ENCODE measurements around the gene RFNG.

Gene RFNG

GRCh38 chr17:82092995-82093751 lies 41.6 kb upstream of the RFNG start:
- FAIRE-seq: no peak
- no peak for DNase-seq (ENCODE audit: insufficient read length, low spot score)
- no peak for TF ChIP-seq POLR2A (IDR thresholded peaks at IDR 0.05; ENCODE audit: low read depth, low read length)

- DNase-seq (ENCODE audit: insufficient read length, low spot score) (no peak), FAIRE-seq (no peak)
- no peak for TF ChIP-seq POLR2A (IDR thresholded peaks at IDR 0.05; ENCODE audit: low read depth, low read length)
These were observed 41.0 kb upstream of the RFNG start for GRCh38 chr17:82092628-82092994.

GRCh38 chr17:82092094-82092586 lies 40.5 kb upstream of the RFNG start:
- no peak for FAIRE-seq
- no peak for TF ChIP-seq POLR2A (IDR thresholded peaks at IDR 0.05; ENCODE audit: low read depth, low read length)

GRCh38 chr17:82091264-82092066 lies 39.9 kb upstream of the RFNG start:
- DNase-seq (ENCODE audit: insufficient read length, low spot score): no peak
- TF ChIP-seq POLR2A (IDR thresholded peaks at IDR 0.05; ENCODE audit: low read depth, low read length): no peak
- FAIRE-seq: no peak

More at GRCh38 chr17:82092094-82092586, 40.5 kb upstream of the RFNG start:
- DNase-seq (ENCODE audit: insufficient read length, low spot score): no peak

GRCh38 chr17:82090549-82091263 lies 39.1 kb upstream of the RFNG start:
- no peak for DNase-seq (ENCODE audit: insufficient read length, low spot score)
- FAIRE-seq: no peak

GRCh38 chr17:82089723-82090548 lies 38.3 kb upstream of the RFNG start:
- no peak for TF ChIP-seq POLR2A (IDR thresholded peaks at IDR 0.05; ENCODE audit: low read depth, low read length)
- DNase-seq (ENCODE audit: insufficient read length, low spot score): no peak
- no peak for FAIRE-seq

More at GRCh38 chr17:82090549-82091263, 39.1 kb upstream of the RFNG start:
- no peak for TF ChIP-seq POLR2A (IDR thresholded peaks at IDR 0.05; ENCODE audit: low read depth, low read length)

GRCh38 chr17:82088838-82089722 lies 37.5 kb upstream of the RFNG start:
- DNase-seq (ENCODE audit: insufficient read length, low spot score) (no peak), FAIRE-seq (no peak)
- no peak for TF ChIP-seq POLR2A (IDR thresholded peaks at IDR 0.05; ENCODE audit: low read depth, low read length)

GRCh38 chr17:82087961-82088837 lies 36.6 kb upstream of the RFNG start:
- DNase-seq (ENCODE audit: insufficient read length, low spot score) (no peak), FAIRE-seq (no peak)
- TF ChIP-seq POLR2A (IDR thresholded peaks at IDR 0.05; ENCODE audit: low read depth, low read length): no peak

GRCh38 chr17:82086941-82087906 lies 35.6 kb upstream of the RFNG start:
- DNase-seq (ENCODE audit: insufficient read length, low spot score): no peak
- FAIRE-seq: no peak
- TF ChIP-seq POLR2A (IDR thresholded peaks at IDR 0.05; ENCODE audit: low read depth, low read length): no peak

- FAIRE-seq (no peak), DNase-seq (ENCODE audit: insufficient read length, low spot score) (no peak)
- no peak for TF ChIP-seq POLR2A (IDR thresholded peaks at IDR 0.05; ENCODE audit: low read depth, low read length)
These were observed 34.5 kb upstream of the RFNG start for GRCh38 chr17:82085931-82086764.

Measured in H54 (cell line).